RWPE1 (cell line): ENCODE measurements around the gene GPR137B.

ENCODE experiments used
- CTCF ChIA-PET: fragments of 350-600 bp; sonication (Branson Sonifier 250); formaldehyde crosslinking; extraction: SDS; loops from one replicate; lab custom pipeline; 2021; lab: Yijun Ruan, JAX
- POLR2A ChIA-PET: fragments of 400-600 bp; formaldehyde crosslinking; extraction: SDS; loops from one replicate; lab custom pipeline; 2020; ENCODE audit warnings: antibody characterized with exemption; ENCODE audit not compliant: low non-redundant PET; lab: Yijun Ruan, JAX
- DNase-seq: peaks from one replicate; pipeline ENCODE4 v3.0.0; 2012; ENCODE audit warnings: low spot score
- H3K27ac ChIP-seq: fragments of 450-650 bp; 2 replicates; pipeline ENCODE4 v1.5.1; 2017
- TF ChIP-seq, protein P1 (sequence below): fragments of 450-650 bp; conservative IDR thresholded peaks from 2 replicates; pipeline ENCODE4 v1.5.1; 2017; ENCODE audit warnings: low read depth, mild to moderate bottlenecking

GPR137B gene

DNA sequence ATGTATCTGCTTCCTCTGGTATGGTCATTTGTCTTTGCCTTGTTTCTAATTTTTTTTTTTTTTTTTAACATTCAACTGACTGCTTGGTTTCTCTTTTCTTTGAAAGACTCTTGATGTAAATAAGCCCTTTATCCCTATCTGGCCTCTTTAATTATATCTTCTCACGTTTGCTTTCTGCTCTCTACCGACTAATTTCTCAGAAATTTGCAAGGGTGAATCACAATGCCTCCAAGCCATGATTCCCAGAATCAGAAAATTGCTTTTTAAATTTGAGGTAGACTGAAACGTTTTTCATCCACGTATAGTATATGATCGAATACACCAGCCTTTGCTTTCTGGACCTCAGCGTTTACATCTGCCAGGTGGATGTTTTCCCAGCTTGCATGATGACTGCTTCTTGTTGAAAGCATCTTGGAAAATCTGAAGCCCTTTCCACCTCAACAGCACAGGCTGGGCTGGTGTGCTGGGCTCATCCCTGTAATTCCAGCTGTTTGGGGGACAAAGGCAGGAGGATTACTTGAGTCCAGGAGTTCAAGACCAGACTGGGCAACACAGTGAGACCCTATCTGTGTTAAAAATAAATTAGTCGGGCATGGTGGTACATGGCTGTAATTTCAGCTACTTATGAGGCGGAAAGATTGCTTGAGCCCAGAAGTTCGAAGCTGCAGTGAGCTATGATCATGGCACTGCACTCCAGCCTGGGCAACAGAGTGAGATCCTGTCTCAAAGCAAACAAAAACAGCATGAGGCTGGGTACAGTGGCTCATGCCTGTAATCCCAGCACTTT, 35.0 kb upstream of the GPR137B start:
- DNase-seq: no peak
- CTCF ChIA-PET: interaction anchor here (0.6 kb wide), 1 partner anchor 746 kb away, joined by 7 read pairs; no protein-coding TSS in a partner anchor
- TF ChIP-seq, protein P1, sequence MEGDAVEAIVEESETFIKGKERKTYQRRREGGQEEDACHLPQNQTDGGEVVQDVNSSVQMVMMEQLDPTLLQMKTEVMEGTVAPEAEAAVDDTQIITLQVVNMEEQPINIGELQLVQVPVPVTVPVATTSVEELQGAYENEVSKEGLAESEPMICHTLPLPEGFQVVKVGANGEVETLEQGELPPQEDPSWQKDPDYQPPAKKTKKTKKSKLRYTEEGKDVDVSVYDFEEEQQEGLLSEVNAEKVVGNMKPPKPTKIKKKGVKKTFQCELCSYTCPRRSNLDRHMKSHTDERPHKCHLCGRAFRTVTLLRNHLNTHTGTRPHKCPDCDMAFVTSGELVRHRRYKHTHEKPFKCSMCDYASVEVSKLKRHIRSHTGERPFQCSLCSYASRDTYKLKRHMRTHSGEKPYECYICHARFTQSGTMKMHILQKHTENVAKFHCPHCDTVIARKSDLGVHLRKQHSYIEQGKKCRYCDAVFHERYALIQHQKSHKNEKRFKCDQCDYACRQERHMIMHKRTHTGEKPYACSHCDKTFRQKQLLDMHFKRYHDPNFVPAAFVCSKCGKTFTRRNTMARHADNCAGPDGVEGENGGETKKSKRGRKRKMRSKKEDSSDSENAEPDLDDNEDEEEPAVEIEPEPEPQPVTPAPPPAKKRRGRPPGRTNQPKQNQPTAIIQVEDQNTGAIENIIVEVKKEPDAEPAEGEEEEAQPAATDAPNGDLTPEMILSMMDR: no peak
- POLR2A ChIA-PET: no interaction called here
- H3K27ac ChIP-seq: no peak overlapping the region

DNA sequence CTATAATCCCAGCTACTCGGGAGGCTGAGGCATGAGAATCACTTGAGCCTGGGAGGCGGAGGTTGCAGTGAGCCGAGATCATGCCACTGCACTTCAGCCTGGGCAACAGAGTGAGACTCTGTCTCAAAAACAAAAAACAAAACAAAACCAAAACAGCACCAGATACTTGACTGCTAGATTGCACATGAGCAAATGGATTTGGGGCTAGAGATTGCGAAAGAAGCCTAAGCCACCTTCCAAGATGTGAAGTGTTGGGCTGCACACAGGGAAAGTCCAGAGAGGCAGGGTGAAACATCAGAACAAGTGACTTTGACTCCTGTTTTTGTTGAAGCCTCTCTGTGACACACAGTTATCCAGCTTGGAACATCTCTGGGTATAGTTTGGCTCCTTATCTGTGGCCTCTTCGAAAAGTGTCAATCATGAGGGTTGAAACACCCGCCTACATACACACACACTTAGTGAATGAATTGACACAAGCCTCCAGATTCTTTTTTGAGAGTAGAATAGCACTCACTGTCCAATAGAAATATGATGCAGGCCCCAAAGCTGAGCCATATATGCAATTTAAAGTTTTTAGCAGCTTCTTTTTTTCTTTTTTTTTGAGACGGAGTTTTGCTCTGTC, 34.2 kb upstream of the GPR137B start:
- TF ChIP-seq, protein P1: no peak
- ChIA-PET POLR2A (no interaction called here), CTCF (no interaction called here)
- DNase-seq: no peak
- no peak overlapping the region for H3K27ac ChIP-seq

DNA sequence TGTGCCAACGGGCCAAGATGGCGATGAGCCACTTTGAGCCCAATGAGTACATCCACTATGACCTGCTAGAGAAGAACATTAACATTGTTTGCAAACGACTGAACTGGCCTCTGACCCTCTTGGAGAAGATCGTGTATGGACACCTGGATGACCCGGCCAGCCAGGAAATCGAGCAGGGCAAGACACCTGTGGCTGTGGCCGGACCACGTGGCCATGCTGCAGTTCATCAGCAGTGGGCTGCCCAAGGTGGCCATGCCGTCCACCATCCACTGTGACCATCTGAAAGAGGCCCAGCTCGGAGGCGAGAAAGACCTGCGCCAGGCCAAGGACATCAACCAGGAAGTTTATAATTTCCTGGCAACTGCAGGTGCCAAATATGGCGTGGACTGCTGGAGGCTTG, 32.2 kb upstream of the GPR137B start:
- CTCF ChIA-PET: interaction anchor here (0.6 kb wide), 1 partner anchor 459 kb away, joined by 3 read pairs; no protein-coding TSS in a partner anchor
- no peak for DNase-seq
- H3K27ac ChIP-seq: no peak overlapping the region
- TF ChIP-seq, protein P1: no peak
- POLR2A ChIA-PET: no interaction called here

DNA sequence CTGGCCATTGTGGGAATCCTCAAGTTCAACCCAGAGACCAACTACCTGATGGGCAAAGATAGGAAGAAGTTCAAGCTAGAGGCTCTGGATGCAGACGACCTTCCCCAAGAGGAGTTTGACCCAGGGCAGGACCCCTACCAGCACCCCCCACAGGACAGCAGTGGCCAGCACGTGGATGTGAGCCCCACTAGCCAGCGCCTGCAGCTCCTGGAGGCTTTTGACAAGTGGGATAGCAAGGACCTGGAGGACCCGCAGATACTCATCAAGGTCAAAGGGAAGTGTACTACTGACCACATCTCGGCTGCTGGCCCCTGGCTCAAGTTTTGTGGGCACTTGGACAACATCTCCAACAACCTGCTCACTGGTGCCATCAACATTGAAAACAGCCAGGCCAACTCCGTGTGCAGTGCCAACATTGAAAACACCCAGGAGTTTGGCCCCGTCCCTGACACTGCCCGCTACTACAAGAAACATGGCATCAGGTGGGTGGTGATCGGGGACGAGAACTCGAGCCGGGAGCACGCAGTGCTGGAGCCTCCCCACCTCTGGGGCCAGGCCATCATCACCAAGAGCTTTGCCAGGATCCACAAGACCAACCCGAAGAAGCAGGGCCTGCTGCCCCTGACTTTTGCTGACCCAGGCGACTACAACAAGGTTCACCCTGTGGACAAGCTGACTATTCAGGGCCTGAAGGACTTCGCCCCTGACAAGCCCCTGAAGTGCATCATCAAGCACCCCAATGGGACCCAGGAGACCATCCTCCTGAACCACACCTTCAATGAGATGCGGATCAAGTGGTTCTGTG, 30.6 kb upstream of the GPR137B start:
- POLR2A ChIA-PET: no interaction called here

DNA sequence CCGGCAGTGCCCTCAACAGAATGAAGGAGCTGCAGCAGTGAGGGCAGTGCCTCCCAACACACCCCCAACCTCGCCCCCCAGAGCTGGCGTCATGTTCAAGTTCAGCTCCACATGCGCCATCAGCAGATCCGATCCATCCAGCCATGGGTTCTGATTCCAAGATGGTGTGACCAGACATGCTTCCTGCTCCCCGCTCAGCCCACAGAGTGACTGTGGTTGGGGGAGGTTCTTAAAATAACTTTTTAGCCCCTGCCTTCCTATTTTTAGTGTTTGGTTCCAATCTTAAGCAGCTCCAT, 30.1 kb upstream of the GPR137B start:
- H3K27ac ChIP-seq: no peak overlapping the region
- TF ChIP-seq, protein P1: no peak
- DNase-seq: no peak
- POLR2A ChIA-PET: no interaction called here
- CTCF ChIA-PET: interaction anchor here (0.6 to 0.8 kb wide), 2 partner anchors 42 to 418 kb away, joined by 3 to 4 read pairs; no protein-coding TSS in a partner anchor

More for the DNA sequence above, 30.6 kb upstream of the GPR137B start:
- DNase-seq: no peak
- CTCF ChIA-PET: interaction anchor here (0.5 kb wide), 1 partner anchor 29 kb away, joined by 3 read pairs; no protein-coding TSS in a partner anchor
- no peak overlapping the region for H3K27ac ChIP-seq
- TF ChIP-seq, protein P1: no peak
